GM19351 (cell line): Measurements from ENCODE around the gene SLC39A1.

Experiments
- ATAC-seq: cut with Tn5 transposase; IDR thresholded peaks from one replicate; pipeline ENCODE4 v1.9.1; 2021; ENCODE audit warnings: mild to moderate bottlenecking, moderate library complexity; ENCODE audit not compliant: unreplicated experiment

SLC39A1 gene

GRCh38 chr1:153977250-153978240 lies 14.2 kb upstream of the SLC39A1 start, which contains the start of gene JTB:
Gene JTB, minus strand, starts transcription at chr1:153977674. Its CDS starts 422 bp downstream, at chr1:153977252.
- peak; percentile 82 for ATAC-seq

GRCh38 chr1:153976819-153977249 lies 13.5 kb upstream of the SLC39A1 start:
- ATAC-seq: no peak

GRCh38 chr1:153973525-153973924 lies 10.2 kb upstream of the SLC39A1 start:
- ATAC-seq: no peak

GRCh38 chr1:153973071-153973470 lies 9.7 kb upstream of the SLC39A1 start:
- no peak for ATAC-seq

GRCh38 chr1:153970346-153970745 lies 7.0 kb upstream of the SLC39A1 start:
- no peak for ATAC-seq

- no peak for ATAC-seq
Observed at GRCh38 chr1:153968972-153969371, 5.6 kb upstream of the SLC39A1 start.

GRCh38 chr1:153968408-153968807 lies 5.1 kb upstream of the SLC39A1 start:
- ATAC-seq: no peak

- ATAC-seq: no peak
Observed at GRCh38 chr1:153968000-153968363, 4.6 kb upstream of the SLC39A1 start.

GRCh38 chr1:153967107-153967999 lies 4.0 kb upstream of the SLC39A1 start, which contains the start of gene CREB3L4:
Gene CREB3L4, plus strand, starts transcription at chr1:153967902. Its CDS starts 624 bp downstream, at chr1:153968526.
- peak; percentile 75 for ATAC-seq

- peak; percentile 10 for ATAC-seq
Observed at GRCh38 chr1:153963850-153964331, 554 bp upstream of the SLC39A1 start.

GRCh38 chr1:153962088-153963029 lies 978 bp downstream of the SLC39A1 start:
- ATAC-seq: no peak

- ATAC-seq: no peak
Observed at GRCh38 chr1:153961421-153961820, 1.9 kb downstream of the SLC39A1 start.

- ATAC-seq: no peak
Observed at GRCh38 chr1:153960206-153960605, 3.1 kb downstream of the SLC39A1 start.

GRCh38 chr1:153959454-153959853 lies 3.9 kb downstream of the SLC39A1 start:
- no peak for ATAC-seq

- ATAC-seq: no peak
Observed at GRCh38 chr1:153958961-153959260, 4.4 kb downstream of the SLC39A1 start.

- peak; percentile 74 for ATAC-seq
Observed at GRCh38 chr1:153958111-153958960, 5.0 kb downstream of the SLC39A1 start, which contains the start of gene CRTC2. Gene CRTC2, minus strand, starts transcription at chr1:153958612. Its CDS starts 115 bp downstream, at chr1:153958497.

GRCh38 chr1:153957744-153958110 lies 5.6 kb downstream of the SLC39A1 start:
- peak; percentile 18 for ATAC-seq

- ATAC-seq: no peak
Observed at GRCh38 chr1:153956997-153957715, 6.2 kb downstream of the SLC39A1 start.

GRCh38 chr1:153954826-153955225 lies 8.5 kb downstream of the SLC39A1 start:
- ATAC-seq: no peak
